Mesenchymal stem cell (in vitro differentiated cells and primary cell): Measurements from ENCODE around the gene ANKRD36C.
A peak's percentile ranks its signal among the peaks of the same experiment; 100 is the strongest.
"Not testable (repeated sequence)": the region's sequence is repeated elsewhere in the genome, so short reads cannot be mapped to it uniquely, and the experiment has no call there.

Source experiments
- DNase-seq: peaks from one replicate; pipeline ENCODE4 v3.0.0-alpha.2; 2013
- H2AFZ ChIP-seq: one replicate; pipeline ENCODE4 v1.6.1; 2013; ENCODE audit warnings: low read depth, mild to moderate bottlenecking, control low read depth, inconsistent platforms, low read length, moderate library complexity
- H2AK5ac ChIP-seq: 2 replicates; pipeline ENCODE4 v1.6.1; 2013; ENCODE audit warnings: low read length, moderate library complexity, mild to moderate bottlenecking, inconsistent platforms; ENCODE audit not compliant: severe bottlenecking
- H2BK120ac ChIP-seq: one replicate; pipeline ENCODE4 v1.6.1; 2013; ENCODE audit warnings: low read depth, mild to moderate bottlenecking, inconsistent platforms, low read length, moderate library complexity
- H2BK12ac ChIP-seq, 2 experiments: one replicate each; pipeline ENCODE4 v1.6.1; 2013; ENCODE audit warnings: inconsistent platforms in 2 of 2, low read length in 2 of 2, mild to moderate bottlenecking in 2 of 2, moderate library complexity in 2 of 2, control low read depth in 1 of 2
- H2BK15ac ChIP-seq: one replicate; pipeline ENCODE4 v1.6.1; 2013; ENCODE audit warnings: mild to moderate bottlenecking, low read depth, inconsistent platforms; ENCODE audit not compliant: poor library complexity, severe bottlenecking
- H2BK5ac ChIP-seq: 2 replicates; pipeline ENCODE4 v1.6.1; 2013; ENCODE audit warnings: low read depth, mild to moderate bottlenecking, low read length, control low read depth, inconsistent platforms; ENCODE audit not compliant: poor library complexity, severe bottlenecking
- H3K14ac ChIP-seq, 2 experiments: one replicate each; pipeline ENCODE4 v1.6.1; 2013; ENCODE audit warnings: inconsistent platforms in 2 of 2, low read length in 2 of 2, control low read depth in 1 of 2, mild to moderate bottlenecking in 1 of 2, moderate library complexity in 1 of 2
- H3K18ac ChIP-seq, 2 experiments: one replicate each; pipeline ENCODE4 v1.6.1; 2013; ENCODE audit warnings: inconsistent platforms in 2 of 2, low read length in 2 of 2, control low read depth in 1 of 2, low read depth in 1 of 2, mild to moderate bottlenecking in 1 of 2
- H3K23ac ChIP-seq, 2 experiments: one replicate each; pipeline ENCODE4 v1.6.1; 2013; ENCODE audit warnings: inconsistent platforms in 2 of 2, low read length in 2 of 2, mild to moderate bottlenecking in 2 of 2, moderate library complexity in 2 of 2, control low read depth in 1 of 2
- H3K27ac ChIP-seq: 2 replicates; pipeline ENCODE4 v1.5.1; 2013; ENCODE audit warnings: mild to moderate bottlenecking, moderate library complexity, low read length, control low read depth, inconsistent platforms; ENCODE audit not compliant: poor library complexity, severe bottlenecking
- H3K27me3 ChIP-seq, 2 experiments: 2 replicates each; pipeline versions ENCODE4 v1.6.1 to v1.7.0; 2013; ENCODE audit warnings: low read length in 2 of 2, mild to moderate bottlenecking in 2 of 2, moderate library complexity in 2 of 2, control low read depth in 1 of 2, inconsistent platforms in 1 of 2; ENCODE audit not compliant: control insufficient read depth in 1 of 2, insufficient read depth in 1 of 2
- H3K36me3 ChIP-seq, 2 experiments: 2 replicates each; pipeline versions ENCODE4 v1.6.1 to v1.7.0; 2013; ENCODE audit warnings: low read length in 2 of 2, control low read depth in 1 of 2, inconsistent platforms in 1 of 2, low read depth in 1 of 2, mild to moderate bottlenecking in 1 of 2; ENCODE audit not compliant: insufficient read depth in 2 of 2, control insufficient read depth in 1 of 2
- H3K4ac ChIP-seq, 2 experiments: one replicate each; pipeline ENCODE4 v1.6.1; 2013; ENCODE audit warnings: inconsistent platforms in 2 of 2, low read length in 2 of 2, mild to moderate bottlenecking in 2 of 2, moderate library complexity in 2 of 2, control low read depth in 1 of 2, low read depth in 1 of 2
- H3K4me1 ChIP-seq: 2 replicates; pipeline ENCODE4 v1.6.1; 2013; ENCODE audit warnings: low read depth, low read length, control low read depth; ENCODE audit not compliant: control insufficient read depth, insufficient read depth
- H3K4me2 ChIP-seq: 2 replicates; pipeline ENCODE4 v1.6.1; 2013; ENCODE audit warnings: low read length, mild to moderate bottlenecking, inconsistent platforms; ENCODE audit not compliant: poor library complexity, severe bottlenecking
- H3K4me3 ChIP-seq, 2 experiments: 2 replicates each; pipeline versions ENCODE4 v1.5.1 to v1.7.0; 2013; ENCODE audit warnings: low read length in 2 of 2, mild to moderate bottlenecking in 2 of 2, control low read depth in 1 of 2, low read depth in 1 of 2; ENCODE audit not compliant: insufficient read depth in 1 of 2
- H3K79me1 ChIP-seq: replicated peaks from 2 replicates; pipeline ENCODE4 v1.6.1; 2013; ENCODE audit warnings: mild to moderate bottlenecking, control low read depth, low read length, inconsistent platforms; ENCODE audit not compliant: poor library complexity, severe bottlenecking
- H3K9ac ChIP-seq: 2 replicates; pipeline ENCODE4 v1.7.0; 2013; ENCODE audit warnings: mild to moderate bottlenecking, low read length, moderate library complexity
- H3K9me3 ChIP-seq: 2 replicates; pipeline ENCODE4 v1.7.0; 2013; ENCODE audit warnings: mild to moderate bottlenecking, low read length; ENCODE audit not compliant: control insufficient read depth
- H4K8ac ChIP-seq: one replicate; pipeline ENCODE4 v1.6.1; 2013; ENCODE audit warnings: inconsistent platforms, mild to moderate bottlenecking, low read length, moderate library complexity
- H4K91ac ChIP-seq: one replicate; pipeline ENCODE4 v1.6.1; 2013; ENCODE audit warnings: mild to moderate bottlenecking, low read length, inconsistent platforms
- whole genome bisulfite sequencing: methylation state at CpG from one replicate; pipeline ENCODE4 v1.1.7; 2013; ENCODE audit warnings: mixed read lengths; 5-methylcytosine and 5-hydroxymethylcytosine counted together

Gene ANKRD36C

DNA sequence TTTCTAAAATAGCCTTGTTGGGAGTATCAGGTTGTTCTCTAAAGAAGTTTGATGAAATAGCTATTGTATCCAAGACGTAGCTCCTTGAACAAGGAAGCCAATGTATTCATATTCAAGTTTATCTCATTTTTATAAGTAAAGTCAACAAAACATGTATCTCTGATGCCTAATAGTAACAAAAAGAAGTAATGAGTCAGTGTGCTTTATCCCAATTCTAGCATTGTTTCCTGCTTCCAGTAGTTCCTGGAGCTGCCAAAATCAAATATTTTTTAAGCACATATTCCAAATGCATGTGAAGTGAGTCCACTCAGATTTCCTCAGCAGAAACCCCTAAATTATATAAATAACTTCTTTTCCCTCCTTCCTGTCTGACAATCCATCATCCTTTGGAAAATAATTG lies 74.6 kb downstream of the ANKRD36C start:
- DNase-seq, H3K4me2 ChIP-seq, H3K14ac ChIP-seq, H3K23ac ChIP-seq, H2BK120ac ChIP-seq, H3K27me3 ChIP-seq, H4K91ac ChIP-seq, H2BK5ac ChIP-seq, H3K4ac ChIP-seq, H3K79me1 ChIP-seq, H3K9me3 ChIP-seq, H2AFZ ChIP-seq, H3K4me1 ChIP-seq, H2AK5ac ChIP-seq, H3K9ac ChIP-seq, H3K27ac ChIP-seq, H2BK12ac ChIP-seq, H2BK15ac ChIP-seq, H3K4me3 ChIP-seq, H3K18ac ChIP-seq, H4K8ac ChIP-seq: not testable (repeated sequence)
- peaks cover 0 to 47% of the 10 kb centered on the region in 2 experiments for H3K36me3 ChIP-seq
- no CpG with 5 or more reads among the region's 1 CpG for WGBS

DNA sequence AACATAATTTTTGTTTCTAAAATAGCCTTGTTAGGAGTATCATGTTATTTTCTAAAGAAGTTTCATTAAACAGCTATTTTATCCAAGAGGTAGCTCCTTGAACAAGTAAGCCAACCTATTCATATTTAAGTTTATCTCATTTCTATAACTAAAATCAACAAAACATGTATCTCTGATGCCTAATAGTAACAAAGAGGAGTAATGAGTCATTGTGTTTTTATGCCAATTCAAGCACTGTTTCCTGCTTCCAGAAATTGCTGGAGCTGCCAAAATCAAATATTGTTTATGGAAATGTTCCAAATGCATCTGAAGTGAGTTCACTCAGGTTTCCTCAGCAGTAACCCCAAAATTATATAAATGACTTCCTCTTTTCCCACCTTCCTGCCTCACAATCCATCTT lies 76.5 kb downstream of the ANKRD36C start:
- H3K18ac ChIP-seq, H3K9me3 ChIP-seq, H4K91ac ChIP-seq, H2AK5ac ChIP-seq, DNase-seq, H3K27me3 ChIP-seq, H3K23ac ChIP-seq, H3K4me3 ChIP-seq, H4K8ac ChIP-seq, H3K4ac ChIP-seq, H3K4me2 ChIP-seq, H2BK15ac ChIP-seq, H3K14ac ChIP-seq, H3K27ac ChIP-seq, H3K4me1 ChIP-seq, H2AFZ ChIP-seq, H2BK5ac ChIP-seq, H2BK120ac ChIP-seq, H2BK12ac ChIP-seq, H3K9ac ChIP-seq, H3K79me1 ChIP-seq: not testable (repeated sequence)
- H3K36me3 ChIP-seq, result peaks cover 0 to 38% of the 10 kb centered on the region in 2 experiments

DNA sequence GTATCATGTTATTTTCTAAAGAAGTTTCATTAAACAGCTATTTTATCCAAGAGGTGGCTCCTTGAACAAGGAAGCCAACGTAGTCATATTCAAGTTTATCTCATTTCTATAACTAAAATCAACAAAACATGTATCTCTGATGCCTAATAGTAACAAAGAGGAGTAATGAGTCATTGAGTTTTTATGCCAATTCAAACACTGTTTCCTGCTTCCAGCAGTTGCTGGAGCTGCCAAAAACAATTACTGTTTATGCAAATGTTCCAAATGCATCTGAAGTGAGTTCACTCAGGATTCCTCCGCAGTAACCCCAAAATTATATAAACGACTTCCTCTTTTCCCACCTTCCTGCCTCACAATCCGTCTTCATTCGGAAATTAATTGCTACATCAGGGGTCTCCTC lies 80.2 kb downstream of the ANKRD36C start:
- Histone ChIP-seq H3K36me3 (peaks cover 0 to 20% of the 10 kb centered on the region in 2 experiments), H3K9ac (peak overlapping the region; percentile 62)
- H3K4ac ChIP-seq, H3K27ac ChIP-seq, H2BK120ac ChIP-seq, H3K4me1 ChIP-seq, H2AK5ac ChIP-seq, H3K9me3 ChIP-seq, H2BK15ac ChIP-seq, H3K27me3 ChIP-seq, H3K14ac ChIP-seq, H3K4me2 ChIP-seq, H4K8ac ChIP-seq, H3K23ac ChIP-seq, H2BK5ac ChIP-seq, H4K91ac ChIP-seq, H2AFZ ChIP-seq, H3K4me3 ChIP-seq, H2BK12ac ChIP-seq, H3K18ac ChIP-seq, H3K79me1 ChIP-seq: not testable (repeated sequence)
- WGBS, result 18% methylated on average over 4 of the region's 5 CpGs
- peak; percentile 14 for DNase-seq

DNA sequence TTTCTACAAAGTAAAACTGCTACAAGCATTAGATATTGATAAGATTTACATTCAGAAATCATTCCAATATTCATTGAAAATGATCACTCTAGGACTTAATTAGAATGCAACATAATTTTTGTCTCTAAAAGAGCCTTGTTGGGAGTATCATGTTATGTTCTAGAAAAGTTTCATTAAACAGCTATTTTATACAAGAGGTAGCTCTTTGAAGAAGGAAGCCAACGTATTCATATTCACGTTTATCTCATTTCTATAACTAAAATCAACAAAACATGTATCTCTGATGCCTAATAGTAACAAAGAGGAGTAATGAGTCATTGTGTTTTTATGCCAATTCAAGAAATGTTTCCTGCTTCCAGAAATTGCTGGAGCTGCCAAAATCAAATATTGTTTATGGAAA lies 97.2 kb downstream of the ANKRD36C start:
- not testable (repeated sequence) for H3K4ac ChIP-seq, H2AK5ac ChIP-seq, H3K23ac ChIP-seq, H3K27ac ChIP-seq, H4K8ac ChIP-seq, H4K91ac ChIP-seq, H3K4me3 ChIP-seq, H2BK120ac ChIP-seq, H2BK12ac ChIP-seq, H3K27me3 ChIP-seq, H3K9me3 ChIP-seq, H3K14ac ChIP-seq, H3K4me1 ChIP-seq, H3K79me1 ChIP-seq, DNase-seq, H3K4me2 ChIP-seq, H2BK5ac ChIP-seq, H2AFZ ChIP-seq, H2BK15ac ChIP-seq, H3K9ac ChIP-seq, H3K18ac ChIP-seq
- no CpG with 5 or more reads among the region's 2 CpGs for WGBS
- H3K36me3 ChIP-seq, result peaks cover 0 to 19% of the 10 kb centered on the region in 2 experiments
